GM12892 (cell line): Measurements from ENCODE around the gene HHIPL1.

Experiments used
- POLR2A ChIP-seq: IDR thresholded peaks from 2 replicates; pipeline ENCODE4 v1.6.1; 2011; ENCODE audit warnings: low read depth, low read length, control low read depth
- POLR2AphosphoS5 ChIP-seq: IDR thresholded peaks from 2 replicates; pipeline ENCODE4 v1.6.1; 2011; ENCODE audit warnings: low read depth, low read length, control low read depth

DNA sequence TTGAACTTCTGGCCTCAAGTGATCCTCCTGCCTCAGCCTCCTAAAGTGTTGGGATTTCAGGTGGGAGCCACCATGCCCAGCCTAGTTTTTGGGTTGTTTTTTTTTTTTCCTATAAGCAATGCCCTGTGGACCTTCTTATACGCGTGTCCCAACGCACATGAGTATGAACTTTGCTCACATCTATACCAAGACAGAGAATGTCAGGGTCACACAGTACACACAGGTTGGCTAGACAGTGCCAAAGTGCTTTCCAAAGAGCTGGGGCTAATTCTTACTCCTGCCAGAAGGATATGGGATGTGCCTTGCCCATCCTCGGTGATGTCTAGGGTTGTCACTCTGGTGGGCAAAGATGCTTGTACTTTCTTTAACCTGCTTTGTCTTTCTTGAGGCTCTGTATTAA, 33.3 kb upstream of the HHIPL1 start:
- TF ChIP-seq POLR2A (no peak), POLR2AphosphoS5 (no peak)
